Measurements from ENCODE around the gene KRTAP10-7.
"Not testable (repeated sequence)": the region's sequence is repeated elsewhere in the genome, so short reads cannot be mapped to it uniquely, and the experiment has no call there.

- TF ChIP-seq CTCF (conservative IDR thresholded peaks at IDR 0.05; ENCODE audit: low read length); EZH2phosphoT487 (IDR thresholded peaks at IDR 0.05; ENCODE audit: borderline replicate concordance): not testable (repeated sequence)
Measured at GRCh38 chr21:44600118-44600978, at the start of gene KRTAP10-7.

All from Loucy (cell line).